ENCODE results near the gene TEX2. TPM values are rescaled to one million over a fixed set of nuclear protein-coding genes. Genes with fewer than 3 reads are reported as not detected.

The TEX2 gene
- polyA plus RNA-seq, 3 donors: 6.5 to 8.7 (median 7.8) TPM

DNA sequence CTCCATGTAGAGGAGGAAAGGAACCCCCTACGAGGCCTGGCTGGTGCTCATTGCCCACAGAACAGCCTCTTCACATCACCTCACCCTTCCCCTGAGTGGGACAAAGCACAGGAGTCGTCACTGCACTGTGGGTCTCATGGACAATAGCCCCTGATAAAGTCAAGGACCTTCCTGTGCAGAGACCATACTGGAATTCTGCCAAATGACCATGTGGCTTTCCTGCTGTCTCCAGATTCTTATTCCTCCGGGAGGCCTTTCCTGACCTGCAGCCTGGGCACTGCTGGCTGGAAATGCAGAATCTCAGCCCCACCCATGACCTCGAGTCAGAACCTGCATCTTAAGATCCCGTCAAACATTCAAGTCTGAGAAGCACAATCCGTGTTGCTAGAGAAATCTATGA, 72.6 kb downstream of the TEX2 start:
- no peaks in the 10 kb centered on the region for H3K27me3 Mint-ChIP-seq (ENCODE audit: low read depth in 3 of 3)
- H3K9ac ChIP-seq (ENCODE audit: insufficient read depth, low read length, poor library complexity, severe bottlenecking): no peak overlapping the region
- peaks cover 11 to 14% of the 10 kb centered on the region in 2 donors for H3K4me1 ChIP-seq (ENCODE audit: control insufficient read depth in 1 of 2, insufficient read depth in 2 of 2, low read length in 2 of 2)
- no peaks in the 10 kb centered on the region for H3K9me3 Mint-ChIP-seq
- no peak overlapping the region for H3K27ac ChIP-seq (ENCODE audit: low read depth in 1 of 2, low read length in 2 of 2)
- no peak overlapping the region for H2AFZ ChIP-seq (ENCODE audit: insufficient read depth, low read depth, low read length, poor library complexity, severe bottlenecking)
- TF ChIP-seq, protein P1, sequence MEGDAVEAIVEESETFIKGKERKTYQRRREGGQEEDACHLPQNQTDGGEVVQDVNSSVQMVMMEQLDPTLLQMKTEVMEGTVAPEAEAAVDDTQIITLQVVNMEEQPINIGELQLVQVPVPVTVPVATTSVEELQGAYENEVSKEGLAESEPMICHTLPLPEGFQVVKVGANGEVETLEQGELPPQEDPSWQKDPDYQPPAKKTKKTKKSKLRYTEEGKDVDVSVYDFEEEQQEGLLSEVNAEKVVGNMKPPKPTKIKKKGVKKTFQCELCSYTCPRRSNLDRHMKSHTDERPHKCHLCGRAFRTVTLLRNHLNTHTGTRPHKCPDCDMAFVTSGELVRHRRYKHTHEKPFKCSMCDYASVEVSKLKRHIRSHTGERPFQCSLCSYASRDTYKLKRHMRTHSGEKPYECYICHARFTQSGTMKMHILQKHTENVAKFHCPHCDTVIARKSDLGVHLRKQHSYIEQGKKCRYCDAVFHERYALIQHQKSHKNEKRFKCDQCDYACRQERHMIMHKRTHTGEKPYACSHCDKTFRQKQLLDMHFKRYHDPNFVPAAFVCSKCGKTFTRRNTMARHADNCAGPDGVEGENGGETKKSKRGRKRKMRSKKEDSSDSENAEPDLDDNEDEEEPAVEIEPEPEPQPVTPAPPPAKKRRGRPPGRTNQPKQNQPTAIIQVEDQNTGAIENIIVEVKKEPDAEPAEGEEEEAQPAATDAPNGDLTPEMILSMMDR (IDR thresholded peaks at IDR 0.05): no peak
- no peak overlapping the region for H3K4me3 Mint-ChIP-seq
- DNase-seq: no peak
- H3K4me2 ChIP-seq (replicated peaks; ENCODE audit: extremely low read depth, low read length, poor library complexity, severe bottlenecking): no peak overlapping the region
- peaks cover 30 to 74% of the 10 kb centered on the region in 2 donors for H3K36me3 ChIP-seq (replicated peaks in 1 of 2; ENCODE audit: control insufficient read depth in 1 of 2, insufficient read depth in 2 of 2, low read length in 2 of 2)
- H3K4me1 Mint-ChIP-seq: peaks cover 13% of the 10 kb centered on the region
- H3K27ac Mint-ChIP-seq: peak overlapping the region in 3 of 7 donors; percentile 1 to 70 (median 56)
- H3K9me3 ChIP-seq (replicated peaks in 1 of 2; ENCODE audit: control insufficient read depth in 1 of 2, insufficient read depth in 1 of 2, low read length in 2 of 2): no peaks in the 10 kb centered on the region
- peaks cover 40% of the 10 kb centered on the region for H3K79me2 ChIP-seq (ENCODE audit: insufficient read depth, low read length)
- H3K4me3 ChIP-seq (replicated peaks in 1 of 3; ENCODE audit: low read depth in 2 of 3, low read length in 3 of 3): no peak overlapping the region
- H4K20me1 ChIP-seq (ENCODE audit: insufficient read depth, low read length): no peaks in the 10 kb centered on the region
- H3K27me3 ChIP-seq (ENCODE audit: control insufficient read depth in 2 of 2, insufficient read depth in 2 of 2, low read length in 2 of 2): no peaks in the 10 kb centered on the region
- intact Hi-C loops (cut with micrococcal nuclease): no loop called here
- WGBS (ENCODE audit: insufficient coverage): 92% methylated on average over 5 of the region's 6 CpGs
- peaks cover 52 to 67% of the 10 kb centered on the region in 2 donors for H3K36me3 Mint-ChIP-seq

DNA sequence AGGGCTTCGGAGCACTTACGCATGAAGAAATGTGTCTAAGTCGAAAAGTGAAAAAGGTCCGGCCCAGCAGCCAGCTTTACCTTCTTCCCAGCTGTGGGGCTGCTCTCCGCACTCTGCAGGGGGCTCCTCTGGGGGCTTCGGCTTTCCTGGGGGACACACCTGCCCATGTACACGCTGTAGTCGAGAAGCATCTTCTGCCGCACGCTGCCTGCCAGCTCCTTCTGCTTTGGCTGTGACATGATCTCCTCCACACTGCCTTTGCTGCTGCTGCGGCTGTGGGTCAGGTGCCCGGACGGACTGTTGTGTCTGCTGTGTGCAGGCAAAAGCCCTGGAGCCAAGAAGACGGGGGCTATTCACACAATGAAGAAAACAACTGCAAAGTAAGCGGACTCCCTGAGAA, 75.0 kb downstream of the TEX2 start:
- Histone ChIP-seq H3K27ac (ENCODE audit: low read depth in 1 of 2, low read length in 2 of 2) (no peak overlapping the region), H3K36me3 (replicated peaks in 1 of 2; ENCODE audit: control insufficient read depth in 1 of 2, insufficient read depth in 2 of 2, low read length in 2 of 2) (peaks cover 25 to 56% of the 10 kb centered on the region in 2 donors), H2AFZ (ENCODE audit: insufficient read depth, low read depth, low read length, poor library complexity, severe bottlenecking) (no peak overlapping the region), H3K4me1 (ENCODE audit: control insufficient read depth in 1 of 2, insufficient read depth in 2 of 2, low read length in 2 of 2) (peaks cover 34 to 38% of the 10 kb centered on the region in 2 donors), H3K27me3 (ENCODE audit: control insufficient read depth in 2 of 2, insufficient read depth in 2 of 2, low read length in 2 of 2) (no peaks in the 10 kb centered on the region), H3K9ac (ENCODE audit: insufficient read depth, low read length, poor library complexity, severe bottlenecking) (no peak overlapping the region), H4K20me1 (ENCODE audit: insufficient read depth, low read length) (no peaks in the 10 kb centered on the region), H3K4me2 (replicated peaks; ENCODE audit: extremely low read depth, low read length, poor library complexity, severe bottlenecking) (no peak overlapping the region), H3K9me3 (replicated peaks in 1 of 2; ENCODE audit: control insufficient read depth in 1 of 2, insufficient read depth in 1 of 2, low read length in 2 of 2) (no peaks in the 10 kb centered on the region), H3K4me3 (replicated peaks in 1 of 3; ENCODE audit: low read depth in 2 of 3, low read length in 3 of 3) (no peak overlapping the region), H3K79me2 (ENCODE audit: insufficient read depth, low read length) (peaks cover 27% of the 10 kb centered on the region)
- peaks cover 34% of the 10 kb centered on the region for H3K4me1 Mint-ChIP-seq
- WGBS (ENCODE audit: insufficient coverage): 96% methylated on average over 14 of the region's 15 CpGs
- peaks cover 44 to 53% of the 10 kb centered on the region in 2 donors for H3K36me3 Mint-ChIP-seq
- no peak overlapping the region for H3K4me3 Mint-ChIP-seq
- peak overlapping the region in 4 of 7 donors; percentile 38 to 73 (median 67) for H3K27ac Mint-ChIP-seq
- TF ChIP-seq, protein P1 (IDR thresholded peaks at IDR 0.05): no peak
- no peaks in the 10 kb centered on the region for H3K27me3 Mint-ChIP-seq (ENCODE audit: low read depth in 3 of 3)
- no peaks in the 10 kb centered on the region for H3K9me3 Mint-ChIP-seq
- DNase-seq: no peak
- intact Hi-C loops (cut with micrococcal nuclease): no loop called here

All from CD14-positive monocyte (primary cell).